GM23248 (cell line): ENCODE data around the gene UGP2.

Experiments used
- EZH2 ChIP-seq: fragments of 200-600 bp; sonication (generic); IDR thresholded peaks from 2 replicates; pipeline ENCODE4 v1.6.1; 2018; ENCODE audit warnings: antibody characterized with exemption, mild to moderate bottlenecking; ENCODE audit not compliant: insufficient read depth, poor library complexity, severe bottlenecking
- EZH2phosphoT487 ChIP-seq: fragments of 200-600 bp; sonication (generic); IDR thresholded peaks from 2 replicates; pipeline ENCODE4 v1.6.1; 2018; ENCODE audit warnings: antibody characterized with exemption, moderate library complexity, mild to moderate bottlenecking, low read depth; ENCODE audit not compliant: insufficient read depth

- no peak for TF ChIP-seq EZH2phosphoT487
- TF ChIP-seq EZH2, result no peak
Observed at GRCh38 chr2:63863707-63864106, 22.0 kb downstream of the UGP2 start.
